Sigmoid colon (tissue), 7 donors: Measurements from ENCODE around the gene NEURL1B. TPM values are rescaled to one million over a fixed set of nuclear protein-coding genes. Genes with fewer than 3 reads are reported as not detected.
A peak's percentile ranks its signal among the peaks of the same experiment; 100 is the strongest.

ENCODE experiments used
- DNase-seq: peaks from one replicate; pipeline ENCODE4 v3.0.0-alpha.2; 2019
- H3K27ac ChIP-seq, 4 donors: fragments of 200-600 bp; sonication (generic); one replicate each; pipeline ENCODE4 v1.5.1; 2016 to 2019; ENCODE audit warnings: mild to moderate bottlenecking in 1 of 4
- H3K27me3 ChIP-seq, 3 donors: fragments of 200-600 bp; sonication (generic); one replicate each; pipeline ENCODE4 v1.5.1; 2019; ENCODE audit warnings: mild to moderate bottlenecking in 1 of 3
- H3K36me3 ChIP-seq, 4 donors: fragments of 200-600 bp; sonication (generic); one replicate each; pipeline ENCODE4 v1.5.1; 2016 to 2019
- H3K4me1 ChIP-seq, 4 donors: fragments of 200-600 bp; sonication (generic); one replicate each; pipeline ENCODE4 v1.5.1; 2017 to 2019
- H3K4me3 ChIP-seq, 4 donors: fragments of 200-600 bp; sonication (generic); one replicate each; pipeline ENCODE4 v1.5.1; 2017 to 2019; ENCODE audit warnings: mild to moderate bottlenecking in 2 of 4, moderate library complexity in 1 of 4
- H3K9me3 ChIP-seq, 4 donors: fragments of 200-600 bp in 3 of 4; sonication (generic) in 3 of 4; one replicate each; pipeline versions ENCODE4 v1.5.1 to v1.6.1; 2013 to 2019
- EP300 ChIP-seq, 4 donors: sonication (generic); formaldehyde crosslinking; IDR thresholded peaks; one replicate each; pipeline ENCODE4 v1.6.1; 2017; ENCODE audit warnings: antibody characterized with exemption in 4 of 4
- POLR2A ChIP-seq, 2 donors: fragments of 450-650 bp; IDR thresholded peaks; one replicate each; pipeline ENCODE4 v1.6.1; 2016; ENCODE audit warnings: antibody characterized with exemption in 2 of 2, mild to moderate bottlenecking in 2 of 2, moderate library complexity in 2 of 2
- POLR2AphosphoS5 ChIP-seq, 4 donors: sonication (generic); formaldehyde crosslinking; IDR thresholded peaks; one replicate each; pipeline ENCODE4 v1.6.1; 2017; ENCODE audit warnings: antibody characterized with exemption in 4 of 4
- WGBS, 2 donors: extraction: QIAGEN DNeasy Blood & Tissue Kit; methylation state at CpG; one replicate each; pipeline ENCODE4 v1.1.7; 2013; 5-methylcytosine and 5-hydroxymethylcytosine counted together
- intact Hi-C: fragments of 100-400 bp; cut with DNase I; formaldehyde crosslinking; loops from one replicate; pipeline ENCODE4 v1.15.1; 2023
- polyA plus RNA-seq, 3 donors: library from polyadenylated mRNA; stranded (reverse); fragments of 200-250 nt; gene quantifications; one replicate each; pipeline ENCODE4 v1.2.3, GENCODE V29; 2013
- total RNA-seq, 4 donors: library from RNA; depleted of rRNA; stranded (reverse); fragments of >200 nt; gene quantifications; one replicate each; pipeline ENCODE4 v1.1.0, GENCODE V29; 2016
- TF ChIP-seq, protein P1 (sequence below), 4 experiments: fragments of 450-650 bp in 3 of 4; fragments of 200-600 bp in 1 of 4; IDR thresholded peaks; one replicate each; pipeline ENCODE4 v1.5.1; 2016 to 2019; ENCODE audit warnings: antibody characterized with exemption in 4 of 4, mild to moderate bottlenecking in 3 of 4, moderate library complexity in 2 of 4
- donor health status: healthy with polysubstance abuse.
- donor health status: Bipolar disorder and iron deficiency.
- donor health status: healthy.

NEURL1B gene
- total and polyA plus RNA-seq, 7 donors = 12.6 to 53.2 (median 32.9) TPM

DNA sequence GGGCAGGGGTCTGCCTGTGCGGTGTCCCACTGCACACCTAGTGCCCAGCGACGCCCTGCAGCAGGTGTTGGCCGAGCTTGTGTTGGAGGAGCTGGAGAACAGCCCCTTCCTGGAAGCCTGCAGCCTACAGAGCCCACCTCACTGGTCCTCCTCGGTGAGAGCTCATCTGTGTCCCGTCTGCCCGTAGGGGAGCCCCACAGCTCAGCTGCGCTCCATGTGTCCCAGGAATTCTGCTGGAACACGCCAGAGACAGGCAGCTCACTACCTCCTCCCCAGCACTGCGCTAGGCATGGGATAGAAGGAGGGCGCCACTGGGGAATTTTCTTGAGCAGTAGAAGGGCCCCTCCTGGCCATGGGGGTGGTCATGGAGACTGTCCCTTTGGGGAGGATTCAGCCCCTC, 85.9 kb downstream of the NEURL1B start:
- no peak for DNase-seq
- Histone ChIP-seq H3K36me3 (no peaks in the 10 kb centered on the region), H3K4me1 (peaks cover 0 to 8% (median 6%) of the 10 kb centered on the region in 4 donors), H3K4me3 (no peak overlapping the region), H3K27ac (no peak overlapping the region), H3K9me3 (no peaks in the 10 kb centered on the region), H3K27me3 (no peaks in the 10 kb centered on the region)
- 92 to 93% methylated on average over 11 of the region's 11 CpGs for WGBS, 2 donors
- TF ChIP-seq, protein P1, sequence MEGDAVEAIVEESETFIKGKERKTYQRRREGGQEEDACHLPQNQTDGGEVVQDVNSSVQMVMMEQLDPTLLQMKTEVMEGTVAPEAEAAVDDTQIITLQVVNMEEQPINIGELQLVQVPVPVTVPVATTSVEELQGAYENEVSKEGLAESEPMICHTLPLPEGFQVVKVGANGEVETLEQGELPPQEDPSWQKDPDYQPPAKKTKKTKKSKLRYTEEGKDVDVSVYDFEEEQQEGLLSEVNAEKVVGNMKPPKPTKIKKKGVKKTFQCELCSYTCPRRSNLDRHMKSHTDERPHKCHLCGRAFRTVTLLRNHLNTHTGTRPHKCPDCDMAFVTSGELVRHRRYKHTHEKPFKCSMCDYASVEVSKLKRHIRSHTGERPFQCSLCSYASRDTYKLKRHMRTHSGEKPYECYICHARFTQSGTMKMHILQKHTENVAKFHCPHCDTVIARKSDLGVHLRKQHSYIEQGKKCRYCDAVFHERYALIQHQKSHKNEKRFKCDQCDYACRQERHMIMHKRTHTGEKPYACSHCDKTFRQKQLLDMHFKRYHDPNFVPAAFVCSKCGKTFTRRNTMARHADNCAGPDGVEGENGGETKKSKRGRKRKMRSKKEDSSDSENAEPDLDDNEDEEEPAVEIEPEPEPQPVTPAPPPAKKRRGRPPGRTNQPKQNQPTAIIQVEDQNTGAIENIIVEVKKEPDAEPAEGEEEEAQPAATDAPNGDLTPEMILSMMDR (IDR thresholded peaks at IDR 0.05) = no peak
- no peak for TF ChIP-seq EP300 (IDR thresholded peaks at IDR 0.05)
- no peak for TF ChIP-seq POLR2AphosphoS5 (IDR thresholded peaks at IDR 0.05)
- no peak for TF ChIP-seq POLR2A (IDR thresholded peaks at IDR 0.05)
- intact Hi-C loops = no loop called here

DNA sequence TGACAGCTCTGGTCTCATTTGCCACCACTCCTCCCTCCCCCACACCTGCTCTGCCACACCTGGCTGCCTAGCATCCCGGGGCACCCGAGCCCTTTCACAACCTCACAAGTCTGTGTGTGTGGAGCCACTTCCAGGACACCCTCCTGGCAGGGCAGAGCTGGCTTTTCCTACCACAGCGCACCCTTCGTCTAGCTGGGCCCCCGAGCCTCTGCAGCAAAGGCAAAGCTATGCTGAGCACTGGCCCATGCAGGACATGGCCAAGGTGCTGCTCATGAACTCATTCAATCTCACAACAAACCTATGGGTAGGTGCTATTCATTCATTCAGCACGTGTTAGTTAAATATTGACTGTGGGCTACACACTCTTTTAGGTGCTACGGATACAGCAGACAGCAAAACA, 86.5 kb downstream of the NEURL1B start:
- Histone ChIP-seq H3K27ac (no peak overlapping the region), H3K4me1 (peaks cover 0 to 11% (median 6%) of the 10 kb centered on the region in 4 donors), H3K4me3 (no peak overlapping the region), H3K36me3 (no peaks in the 10 kb centered on the region), H3K27me3 (no peaks in the 10 kb centered on the region), H3K9me3 (no peaks in the 10 kb centered on the region)
- intact Hi-C loops = no loop called here
- TF ChIP-seq POLR2A (IDR thresholded peaks at IDR 0.05) = no peak
- no peak for TF ChIP-seq EP300 (IDR thresholded peaks at IDR 0.05)
- no peak for TF ChIP-seq POLR2AphosphoS5 (IDR thresholded peaks at IDR 0.05)
- TF ChIP-seq, protein P1 (IDR thresholded peaks at IDR 0.05) = no peak
- WGBS, 2 donors = 64 to 85% methylated on average over 7 of the region's 7 CpGs
- no peak for DNase-seq

DNA sequence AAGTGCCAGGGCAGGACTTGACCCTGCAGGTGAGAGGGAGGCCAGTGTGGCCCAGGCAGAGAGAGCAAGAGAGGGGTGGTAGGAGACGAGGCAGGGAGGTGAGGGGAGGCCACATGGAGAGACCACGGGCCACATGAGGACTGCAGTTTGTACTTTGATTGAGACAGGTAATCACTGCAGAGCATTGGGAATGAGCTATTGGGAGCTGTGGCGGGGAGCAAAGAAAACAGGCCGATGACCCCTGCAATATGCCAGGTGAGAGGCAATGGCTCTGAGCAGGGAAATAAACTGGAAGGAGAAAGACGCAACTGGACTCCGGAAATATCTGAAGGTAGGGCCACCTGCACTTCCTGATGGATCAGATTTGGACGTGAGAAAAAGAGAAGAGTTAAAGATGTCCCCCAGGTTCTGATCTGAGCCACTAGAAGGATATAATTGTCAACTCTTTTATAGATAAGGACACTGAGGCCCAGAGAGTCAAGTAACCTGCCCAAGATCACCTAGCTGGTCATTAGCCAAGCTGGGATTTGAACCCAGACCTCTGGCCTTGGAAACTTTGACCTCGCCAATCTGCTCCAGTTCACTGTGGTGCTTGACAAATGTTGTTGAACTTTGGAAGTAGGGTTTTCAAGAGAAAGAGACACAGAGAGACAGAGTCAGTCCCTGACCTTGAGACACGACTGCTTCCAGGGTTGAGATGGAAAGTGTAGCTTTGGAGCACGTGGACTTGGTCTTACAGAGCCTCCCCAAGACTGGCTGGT, 87.6 kb downstream of the NEURL1B start:
- Histone ChIP-seq H3K4me1 (peaks cover 0 to 23% (median 15%) of the 10 kb centered on the region in 4 donors), H3K4me3 (no peak overlapping the region), H3K27ac (no peak overlapping the region), H3K36me3 (no peaks in the 10 kb centered on the region), H3K27me3 (no peaks in the 10 kb centered on the region), H3K9me3 (no peaks in the 10 kb centered on the region)
- no peak for TF ChIP-seq POLR2A (IDR thresholded peaks at IDR 0.05)
- no peak for TF ChIP-seq POLR2AphosphoS5 (IDR thresholded peaks at IDR 0.05)
- TF ChIP-seq, protein P1 (IDR thresholded peaks at IDR 0.05) = no peak
- TF ChIP-seq EP300 (IDR thresholded peaks at IDR 0.05) = no peak
- no peak for DNase-seq
- intact Hi-C loops = no loop called here
- WGBS, 2 donors = 86 to 89% methylated on average over 10 of the region's 10 CpGs

DNA sequence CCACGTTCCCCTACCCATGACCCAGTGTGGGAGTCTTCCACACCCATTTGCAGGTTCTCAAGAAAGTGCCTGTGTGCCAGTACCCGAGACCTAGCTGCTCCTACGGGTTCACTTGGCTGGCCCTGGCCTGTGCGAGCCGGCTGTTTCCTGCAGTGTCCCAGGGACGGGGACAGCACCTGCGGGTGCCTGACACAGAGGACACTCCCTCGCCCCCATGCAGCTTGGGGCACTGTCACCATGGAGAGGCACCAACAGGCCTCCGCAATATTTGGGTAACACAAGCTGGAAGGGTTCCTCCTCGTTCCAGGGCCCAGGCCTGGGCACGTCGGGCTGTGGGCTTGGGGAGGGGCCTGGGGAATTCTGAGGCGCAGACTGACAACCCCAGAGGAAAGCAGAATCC, 88.5 kb downstream of the NEURL1B start:
- Histone ChIP-seq H3K9me3 (no peaks in the 10 kb centered on the region), H3K36me3 (no peaks in the 10 kb centered on the region), H3K4me1 (peaks cover 0 to 32% (median 24%) of the 10 kb centered on the region in 4 donors), H3K27me3 (no peaks in the 10 kb centered on the region), H3K4me3 (no peak overlapping the region), H3K27ac (no peak overlapping the region)
- 89 to 94% methylated on average over 13 of the region's 13 CpGs for WGBS, 2 donors
- intact Hi-C loops = no loop called here
- DNase-seq = peak; percentile 63
- TF ChIP-seq POLR2AphosphoS5 (IDR thresholded peaks at IDR 0.05) (no peak), EP300 (IDR thresholded peaks at IDR 0.05) (no peak), POLR2A (IDR thresholded peaks at IDR 0.05) (no peak)
- TF ChIP-seq, protein P1 (IDR thresholded peaks at IDR 0.05) = no peak
